Endometrial microvascular endothelial cells (primary cell): ENCODE data around the gene PEX11A. TPM values are rescaled to one million over a fixed set of nuclear protein-coding genes. Genes with fewer than 3 reads are reported as not detected.
"Not testable (repeated sequence)": the region's sequence is repeated elsewhere in the genome, so short reads cannot be mapped to it uniquely, and the experiment has no call there.

Experiments used
- in situ Hi-C: cut with HindIII; loops from 2 replicates; pipeline ENCODE4 v1.10.0; 2017; ENCODE audit warnings: low sequenced_read_pairs, low pct_unique_long_range_greater_than_20kb; ENCODE audit errors: inconsistent ontology term
- total RNA-seq: library from RNA; depleted of rRNA; stranded (reverse); fragments of >200 nt; gene quantifications from one replicate; pipeline ENCODE4 v1.2.3, GENCODE V29; 2015; ENCODE audit errors: inconsistent ontology term

The PEX11A gene, protein sequence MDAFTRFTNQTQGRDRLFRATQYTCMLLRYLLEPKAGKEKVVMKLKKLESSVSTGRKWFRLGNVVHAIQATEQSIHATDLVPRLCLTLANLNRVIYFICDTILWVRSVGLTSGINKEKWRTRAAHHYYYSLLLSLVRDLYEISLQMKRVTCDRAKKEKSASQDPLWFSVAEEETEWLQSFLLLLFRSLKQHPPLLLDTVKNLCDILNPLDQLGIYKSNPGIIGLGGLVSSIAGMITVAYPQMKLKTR
- 4.8 TPM for total RNA-seq

GRCh38 chr15:89690276-89691218 is at the start of gene PEX11A, which contains the start of gene WDR93:
Gene PEX11A, minus strand, starts transcription at chr15:89690754. Its CDS starts 122 bp downstream, at chr15:89690632.
Gene WDR93, plus strand, starts transcription at chr15:89690811. Its CDS starts 10,936 bp downstream, at chr15:89701747.
- in situ Hi-C loops, result no loop called here

- in situ Hi-C loops, result no loop called here
Observed at GRCh38 chr15:89740137-89740536, 49.6 kb upstream of the PEX11A start.

DNA sequence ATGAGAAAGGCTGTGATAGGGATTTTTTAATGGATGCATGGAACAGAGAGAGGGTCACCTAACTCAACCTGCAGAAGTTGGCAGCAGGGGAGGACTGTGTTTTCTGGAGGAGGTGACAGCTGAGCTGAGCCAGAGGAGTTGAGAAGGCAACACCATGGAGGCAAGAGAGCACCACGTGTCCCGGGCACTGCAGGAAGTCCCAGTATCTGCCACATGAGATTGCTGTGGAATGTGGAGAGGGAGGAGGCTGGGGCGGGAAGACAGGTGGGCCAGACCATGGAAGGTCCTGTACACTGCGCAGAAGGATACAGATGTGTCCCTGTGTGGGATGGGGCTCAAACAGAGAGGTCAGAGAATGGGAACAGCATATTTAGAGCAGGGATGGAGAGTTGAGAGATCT is 45.2 kb upstream of the PEX11A start:
- in situ Hi-C loops, result no loop called here

- in situ Hi-C loops, result no loop called here
Observed at GRCh38 chr15:89732451-89733172, 42.1 kb upstream of the PEX11A start.

GRCh38 chr15:89731275-89731674 is 40.7 kb upstream of the PEX11A start:
- in situ Hi-C loops, result no loop called here

GRCh38 chr15:89728254-89728653 is 37.7 kb upstream of the PEX11A start:
- in situ Hi-C loops, result no loop called here

DNA sequence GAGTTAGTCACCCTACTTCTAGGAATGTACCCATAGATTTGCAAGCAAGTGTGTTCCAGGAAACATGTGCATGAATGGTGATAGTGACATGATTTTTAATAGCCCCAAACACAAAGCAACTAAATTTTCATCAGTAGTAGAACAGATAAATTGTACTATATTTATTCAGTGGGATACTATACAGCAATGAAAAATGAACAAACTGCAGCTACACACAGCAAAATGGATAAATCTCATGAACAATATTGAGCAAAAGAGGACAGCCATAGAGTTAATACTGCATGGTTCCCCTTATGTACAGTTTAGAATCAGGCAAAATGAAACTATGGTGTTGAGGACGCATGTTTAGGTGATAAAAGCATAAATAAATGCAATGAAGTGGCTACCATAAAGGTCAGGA is 34.5 kb upstream of the PEX11A start:
- in situ Hi-C loops, result no loop called here

GRCh38 chr15:89724621-89725020 is 34.1 kb upstream of the PEX11A start:
- in situ Hi-C loops, result no loop called here

- in situ Hi-C loops, result no loop called here
Observed at GRCh38 chr15:89723031-89723430, 32.5 kb upstream of the PEX11A start.

DNA sequence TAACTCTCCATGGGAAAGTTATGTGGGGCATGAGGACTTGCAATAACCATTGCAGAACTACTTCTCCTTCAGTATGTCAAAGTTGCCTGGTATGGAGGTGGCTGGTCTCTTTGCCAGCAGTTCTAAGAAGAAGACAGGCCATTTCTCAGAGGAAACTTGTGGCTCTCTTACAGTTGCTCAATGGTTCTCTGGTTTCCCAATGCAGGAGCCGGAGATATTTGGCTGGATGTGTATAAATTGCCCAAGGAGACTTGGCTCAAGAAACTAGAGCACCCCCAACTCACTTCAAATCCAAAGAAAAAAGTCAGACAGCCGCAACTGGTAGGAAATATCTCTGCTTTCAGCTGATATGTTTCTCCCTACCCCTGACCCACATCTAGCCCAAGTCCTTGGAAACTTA is 24.2 kb upstream of the PEX11A start:
- in situ Hi-C loops, result no loop called here

- in situ Hi-C loops, result no loop called here
Observed at GRCh38 chr15:89707577-89707976, 17.0 kb upstream of the PEX11A start.

GRCh38 chr15:89704411-89704810 is 13.9 kb upstream of the PEX11A start:
- in situ Hi-C loops, result no loop called here

DNA sequence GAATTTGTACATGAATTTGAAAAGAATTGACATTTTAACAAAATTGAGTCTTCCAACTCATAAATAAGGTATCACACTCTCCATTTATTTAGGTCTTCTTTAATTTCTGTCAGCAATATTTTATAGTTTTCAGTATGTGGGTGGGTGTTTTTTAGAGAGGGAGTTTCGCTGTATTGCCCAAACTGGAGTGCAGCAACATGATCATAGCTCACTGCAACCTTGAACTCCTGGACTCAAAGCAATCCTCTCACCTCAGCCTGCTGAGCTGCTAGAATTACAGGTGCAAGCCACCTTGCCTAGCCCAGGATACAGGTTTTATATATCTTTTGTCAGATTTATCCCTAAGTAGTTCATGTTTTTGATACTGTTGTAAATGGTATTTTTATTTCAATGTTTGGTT is 4.6 kb upstream of the PEX11A start:
- in situ Hi-C loops, result no loop called here

DNA sequence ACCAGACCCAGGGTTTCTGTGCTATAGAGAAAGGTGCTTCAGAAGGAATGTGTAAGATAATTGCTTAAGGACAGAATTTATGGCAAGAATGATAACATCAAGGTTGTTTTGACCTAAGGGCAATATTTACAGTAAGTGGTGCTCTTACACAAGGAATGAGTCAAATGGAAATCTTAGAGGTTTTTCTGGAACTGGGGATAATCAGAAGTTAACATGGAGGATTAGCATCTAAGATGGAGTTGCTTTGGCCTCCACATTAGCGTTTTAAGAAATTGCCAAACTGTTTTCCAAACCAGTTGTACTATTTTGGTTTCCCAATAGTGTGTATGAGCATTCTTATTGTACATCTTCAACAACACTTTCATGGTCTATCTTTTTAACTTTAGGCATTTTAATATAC is 3.1 kb upstream of the PEX11A start:
- in situ Hi-C loops, result no loop called here

DNA sequence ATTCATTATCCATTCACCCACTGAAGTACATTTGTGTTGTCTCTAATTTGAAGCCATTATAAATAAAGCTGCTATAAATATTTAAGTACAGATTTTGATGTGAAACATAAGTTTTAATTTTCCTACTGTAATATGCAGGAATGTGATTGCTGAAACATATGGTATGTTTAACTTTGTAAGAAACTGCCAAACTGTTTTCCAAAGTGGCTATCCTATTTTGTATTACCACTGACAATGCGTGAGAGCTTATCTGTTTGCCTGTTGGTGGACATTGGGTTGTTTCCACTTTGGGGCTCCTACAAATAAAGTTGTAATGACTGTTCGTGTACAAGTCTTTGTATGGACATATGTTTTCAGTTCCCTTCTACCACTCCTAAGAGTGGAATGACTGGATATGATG is 2.5 kb upstream of the PEX11A start:
- in situ Hi-C loops, result no loop called here

DNA sequence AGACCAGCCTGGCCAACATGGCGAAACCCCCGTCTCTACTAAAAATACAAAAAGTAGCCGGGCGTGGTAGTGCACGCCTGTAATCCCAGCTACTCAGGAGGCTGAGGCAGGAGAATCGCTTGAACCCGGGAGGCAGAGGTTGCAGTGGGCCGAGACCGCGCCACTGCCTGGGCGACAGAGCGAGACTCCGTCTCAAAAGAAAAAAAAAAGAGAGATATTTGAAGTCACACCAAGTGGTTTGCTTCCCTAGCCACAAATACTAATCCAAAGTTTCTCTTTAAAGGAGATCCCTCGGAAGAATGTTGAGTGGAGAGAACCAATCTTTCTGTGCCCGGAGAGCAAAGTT is 651 bp downstream of the PEX11A start:
- in situ Hi-C loops, result not testable (repeated sequence)

- in situ Hi-C loops, result no loop called here
Observed at GRCh38 chr15:89686522-89686921, 4.0 kb downstream of the PEX11A start.

DNA sequence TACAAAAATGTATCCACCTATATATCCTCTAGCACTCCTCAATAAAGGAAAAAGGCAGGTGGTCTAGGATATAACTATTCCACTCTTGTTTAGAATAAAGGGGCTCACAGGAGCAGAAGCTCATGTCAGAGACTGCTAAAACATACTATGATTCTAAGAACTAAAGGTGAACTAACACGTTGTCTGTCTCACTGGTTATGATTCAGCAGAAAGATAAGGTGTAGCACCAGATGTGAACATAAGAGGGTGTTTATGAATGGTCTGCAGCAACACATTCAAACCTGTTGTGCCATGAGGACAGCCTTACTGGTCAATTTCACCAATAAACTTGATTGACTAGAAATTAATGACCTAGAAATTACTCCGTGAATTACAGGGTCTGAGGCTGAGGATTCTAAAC is 4.6 kb downstream of the PEX11A start:
- in situ Hi-C loops, result no loop called here

GRCh38 chr15:89681146-89681545 is 9.4 kb downstream of the PEX11A start:
- in situ Hi-C loops, result no loop called here
